GM12872 (cell line): Measurements from ENCODE around the gene TWF2.

Experiments used
- TF ChIP-seq, protein P1 (sequence below): IDR thresholded peaks from 3 replicates; pipeline ENCODE4 v1.5.1; 2011; ENCODE audit warnings: low read depth, mild to moderate bottlenecking, low read length, moderate library complexity; ENCODE audit not compliant: insufficient read depth

Gene TWF2

DNA sequence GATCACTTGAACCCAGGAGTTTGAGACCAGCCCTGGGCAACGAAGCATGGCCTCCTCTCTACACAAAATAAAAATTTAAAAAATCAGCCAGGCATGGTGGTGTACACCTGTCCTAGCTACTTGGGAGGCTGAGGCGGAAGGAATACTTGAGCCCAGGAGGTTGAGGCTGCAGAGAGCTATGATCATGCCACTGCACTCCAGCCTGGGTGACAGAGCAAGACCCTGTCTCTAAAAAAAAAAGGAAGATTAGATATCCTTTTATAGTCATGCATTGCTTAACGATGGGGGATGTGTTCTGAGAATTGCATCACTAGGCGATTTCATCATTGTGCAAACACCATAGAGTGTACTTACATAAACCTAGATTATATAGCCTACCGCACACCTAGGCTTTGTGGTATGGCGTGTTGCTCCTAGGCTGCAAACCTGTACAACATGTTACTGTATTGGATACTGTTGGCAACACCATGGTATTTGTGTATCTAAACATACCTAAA, 28.4 kb downstream of the TWF2 start:
- TF ChIP-seq, protein P1, sequence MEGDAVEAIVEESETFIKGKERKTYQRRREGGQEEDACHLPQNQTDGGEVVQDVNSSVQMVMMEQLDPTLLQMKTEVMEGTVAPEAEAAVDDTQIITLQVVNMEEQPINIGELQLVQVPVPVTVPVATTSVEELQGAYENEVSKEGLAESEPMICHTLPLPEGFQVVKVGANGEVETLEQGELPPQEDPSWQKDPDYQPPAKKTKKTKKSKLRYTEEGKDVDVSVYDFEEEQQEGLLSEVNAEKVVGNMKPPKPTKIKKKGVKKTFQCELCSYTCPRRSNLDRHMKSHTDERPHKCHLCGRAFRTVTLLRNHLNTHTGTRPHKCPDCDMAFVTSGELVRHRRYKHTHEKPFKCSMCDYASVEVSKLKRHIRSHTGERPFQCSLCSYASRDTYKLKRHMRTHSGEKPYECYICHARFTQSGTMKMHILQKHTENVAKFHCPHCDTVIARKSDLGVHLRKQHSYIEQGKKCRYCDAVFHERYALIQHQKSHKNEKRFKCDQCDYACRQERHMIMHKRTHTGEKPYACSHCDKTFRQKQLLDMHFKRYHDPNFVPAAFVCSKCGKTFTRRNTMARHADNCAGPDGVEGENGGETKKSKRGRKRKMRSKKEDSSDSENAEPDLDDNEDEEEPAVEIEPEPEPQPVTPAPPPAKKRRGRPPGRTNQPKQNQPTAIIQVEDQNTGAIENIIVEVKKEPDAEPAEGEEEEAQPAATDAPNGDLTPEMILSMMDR: no peak

DNA sequence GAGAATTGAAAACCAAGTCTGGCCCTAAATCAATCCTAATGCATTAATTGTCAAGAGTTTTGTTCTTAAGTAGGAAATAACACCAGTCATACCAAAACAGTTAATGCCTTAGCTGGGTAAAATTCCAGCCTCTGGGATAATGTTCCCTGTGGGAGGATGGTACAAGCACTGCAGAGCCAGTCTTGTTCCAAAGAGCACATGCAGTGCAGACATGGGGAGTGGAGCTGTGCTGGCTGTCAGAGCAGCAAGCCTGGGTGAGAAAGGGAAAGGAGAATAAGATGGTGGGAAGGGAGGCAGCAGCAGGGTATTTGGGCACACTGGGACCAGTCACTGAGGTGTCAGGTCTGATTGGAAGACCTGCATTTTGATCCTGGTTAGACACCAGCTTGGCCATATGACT, 28.9 kb downstream of the TWF2 start:
- TF ChIP-seq, protein P1: no peak

DNA sequence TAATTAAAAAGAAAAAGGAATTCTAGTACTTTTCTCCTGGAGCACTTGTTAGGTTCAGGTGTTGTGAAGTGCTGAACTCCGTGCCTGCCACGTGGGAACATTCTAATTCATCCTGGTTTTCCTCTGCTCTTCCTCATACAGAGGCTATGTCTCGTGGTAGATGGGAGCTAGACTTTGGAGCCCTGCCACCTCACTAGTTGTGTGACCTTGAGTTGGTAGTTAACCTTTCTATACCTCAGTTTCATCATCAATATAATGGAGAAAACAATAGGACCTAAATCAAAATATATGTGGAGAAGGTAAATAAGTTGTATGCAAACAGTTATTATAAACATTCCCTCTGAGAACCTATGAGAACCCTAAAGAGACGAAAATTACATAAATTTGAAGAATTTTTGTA, 30.4 kb downstream of the TWF2 start:
- TF ChIP-seq, protein P1: no peak

DNA sequence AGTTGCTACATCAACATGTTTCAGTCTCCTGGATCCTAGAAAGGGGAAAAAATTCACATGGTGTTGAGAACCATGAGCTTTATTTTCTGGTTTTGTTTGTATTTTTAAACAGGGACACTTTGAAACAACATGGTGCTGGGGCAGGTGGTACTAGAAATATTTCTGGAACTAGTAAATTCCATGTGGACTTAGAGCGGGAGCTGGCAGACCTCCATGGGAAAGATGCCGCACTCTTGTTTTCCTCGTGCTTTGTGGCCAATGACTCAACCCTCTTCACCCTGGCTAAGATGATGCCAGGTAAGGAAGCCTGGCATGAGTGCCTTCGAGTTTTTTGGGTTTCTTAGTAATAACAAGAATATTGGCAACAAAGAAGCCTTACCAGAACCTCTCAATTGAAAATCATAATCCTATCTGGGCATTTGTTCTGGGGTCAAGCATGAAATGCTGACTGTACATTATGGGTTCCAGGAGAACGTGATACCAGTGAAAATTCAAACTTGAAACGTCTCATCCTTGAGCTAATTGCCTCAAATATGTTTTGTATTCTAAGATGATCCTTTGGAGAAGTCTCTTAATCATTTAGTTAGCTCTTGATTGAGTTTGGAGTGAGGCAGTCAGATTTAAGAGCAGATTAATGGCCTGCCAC, 33.1 kb downstream of the TWF2 start:
- TF ChIP-seq, protein P1: no peak

DNA sequence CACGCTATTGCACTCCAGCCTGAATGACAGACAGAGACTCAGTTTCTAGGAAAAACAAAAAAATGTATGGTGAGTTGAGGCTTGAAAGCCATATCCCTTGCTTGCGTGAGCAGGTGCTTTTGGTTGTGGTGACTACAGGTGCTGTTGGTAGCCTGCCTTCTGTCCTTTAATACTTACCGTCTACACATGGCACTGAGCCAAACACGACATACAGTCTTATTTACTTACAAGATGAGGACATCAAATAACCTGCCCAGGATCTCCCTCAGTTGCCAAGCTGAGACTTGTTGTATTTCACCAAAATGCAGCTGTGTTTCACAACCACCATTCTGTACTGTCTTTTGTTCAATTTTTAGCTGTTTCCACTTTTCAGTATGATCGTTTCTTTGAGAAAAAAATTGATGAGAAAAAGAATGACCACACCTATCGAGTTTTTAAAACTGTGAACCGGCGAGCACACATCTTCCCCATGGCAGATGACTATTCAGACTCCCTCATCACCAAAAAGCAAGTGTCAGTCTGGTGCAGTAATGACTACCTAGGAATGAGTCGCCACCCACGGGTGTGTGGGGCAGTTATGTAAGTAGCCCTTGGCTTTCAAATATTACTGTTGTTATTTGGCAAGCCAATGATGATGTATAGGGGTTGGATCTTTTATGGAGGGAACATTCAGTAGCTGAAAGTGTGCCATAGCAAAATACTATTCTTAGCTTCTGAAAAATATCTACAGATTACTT, 34.5 kb downstream of the TWF2 start:
- TF ChIP-seq, protein P1: no peak

DNA sequence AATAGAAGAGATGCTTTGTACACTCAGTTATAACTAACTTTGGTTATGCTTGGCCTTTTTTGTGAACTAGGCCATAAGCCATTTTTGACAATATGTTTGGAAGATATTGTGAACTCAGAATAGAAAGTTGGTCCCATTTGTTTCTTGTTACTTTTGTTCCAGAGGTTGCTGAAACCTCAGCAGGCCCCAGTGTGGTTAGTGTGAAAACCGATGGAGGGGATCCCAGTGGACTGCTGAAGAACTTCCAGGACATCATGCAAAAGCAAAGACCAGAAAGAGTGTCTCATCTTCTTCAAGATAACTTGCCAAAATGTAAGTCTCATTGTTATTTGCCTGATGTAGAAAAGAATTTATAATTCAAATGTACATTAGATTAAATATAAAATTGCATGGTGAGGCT, 35.3 kb downstream of the TWF2 start:
- TF ChIP-seq, protein P1: no peak

DNA sequence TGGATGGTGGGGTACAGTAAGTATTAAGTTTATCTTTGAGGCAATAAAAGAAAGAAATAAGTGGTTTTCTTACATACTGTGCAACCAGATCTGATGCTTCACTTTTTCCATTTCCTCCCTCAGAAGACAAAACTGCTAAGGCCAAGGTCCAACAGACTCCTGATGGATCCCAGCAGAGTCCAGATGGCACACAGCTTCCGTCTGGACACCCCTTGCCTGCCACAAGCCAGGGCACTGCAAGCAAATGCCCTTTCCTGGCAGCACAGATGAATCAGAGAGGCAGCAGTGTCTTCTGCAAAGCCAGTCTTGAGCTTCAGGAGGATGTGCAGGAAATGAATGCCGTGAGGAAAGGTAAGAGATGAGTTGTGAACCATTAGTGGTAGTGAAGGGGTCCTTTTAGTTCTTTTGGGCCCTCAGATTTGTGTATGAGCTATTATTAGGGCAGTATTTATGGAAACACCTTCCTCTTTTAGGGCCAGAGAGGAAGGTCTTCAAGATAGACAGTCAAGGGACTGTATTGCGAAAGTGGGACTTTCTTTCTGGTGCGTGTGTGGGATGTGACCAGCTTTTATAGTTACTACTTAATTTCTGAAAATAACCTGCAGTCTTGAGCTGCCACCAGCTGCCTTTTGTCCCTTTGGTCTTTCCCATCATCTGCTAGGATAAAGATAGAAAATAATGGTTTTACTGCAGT, 36.4 kb downstream of the TWF2 start:
- TF ChIP-seq, protein P1: no peak
